Caco-2 (cell line): ENCODE results near the gene ANXA3. TPM values are rescaled to one million over a fixed set of nuclear protein-coding genes. Genes with fewer than 3 reads are reported as not detected.
A peak's percentile ranks its signal among the peaks of the same experiment; 100 is the strongest.
"Not testable (repeated sequence)": the region's sequence is repeated elsewhere in the genome, so short reads cannot be mapped to it uniquely, and the experiment has no call there.

Experiments used
- BruUV-seq: library from RNA; stranded (reverse); fragments of 400-500 nt; replicated peaks from 2 replicates; lab custom pipeline; 2021; lab: Mats Ljungman, UMichigan
- CTCF ChIA-PET: fragments of 300-600 bp; sonication (Branson Sonifier 250); formaldehyde crosslinking; loops from one replicate; lab custom pipeline; 2022; ENCODE audit warnings: antibody characterized with exemption; lab: Charles Lee
- POLR2A ChIA-PET: fragments of 300-600 bp; sonication (Branson Sonifier 250); formaldehyde crosslinking; loops from one replicate; lab custom pipeline; 2022; ENCODE audit warnings: antibody characterized with exemption; lab: Charles Lee
- DNase-seq, 2 experiments: peaks; one replicate each; pipeline versions ENCODE4 v3.0.0 to v3.0.0-alpha.2; 2020 to 2022
- H3K27me3 ChIP-seq: replicated peaks from 2 replicates; pipeline ENCODE4 v1.6.0; 2011; ENCODE audit warnings: low read length; ENCODE audit not compliant: control insufficient read depth, insufficient read depth
- H3K36me3 ChIP-seq: 2 replicates; pipeline ENCODE4 v1.5.1; 2011; ENCODE audit warnings: low read length; ENCODE audit not compliant: control insufficient read depth, insufficient read depth
- H3K4me1 ChIP-seq: fragments of 250-450 bp; sonication (Bioruptor Pico); 2 replicates; pipeline ENCODE4 v1.5.1; 2020; ENCODE audit warnings: mild to moderate bottlenecking
- H3K4me3 ChIP-seq: 2 replicates; pipeline ENCODE4 v1.5.1; 2011; ENCODE audit warnings: low read depth, mild to moderate bottlenecking, control low read depth, low read length
- H3K9me3 ChIP-seq: fragments of 250-450 bp; sonication (Bioruptor Pico); 2 replicates; pipeline ENCODE4 v1.5.1; 2020; ENCODE audit warnings: mild to moderate bottlenecking, moderate library complexity
- H3K27ac Mint-ChIP-seq: one replicate; pipeline ENCODE4 v1.8.0; 2022; ENCODE audit warnings: mixed read lengths; ENCODE audit not compliant: unreplicated experiment
- H3K27me3 Mint-ChIP-seq: one replicate; pipeline ENCODE4 v1.8.0; 2022; ENCODE audit warnings: mixed read lengths; ENCODE audit not compliant: insufficient read depth, unreplicated experiment
- H3K36me3 Mint-ChIP-seq: one replicate; pipeline ENCODE4 v1.8.0; 2022; ENCODE audit warnings: mild to moderate bottlenecking, mixed read lengths; ENCODE audit not compliant: insufficient read depth, unreplicated experiment
- H3K4me1 Mint-ChIP-seq: one replicate; pipeline ENCODE4 v1.8.0; 2022; ENCODE audit warnings: low read depth, mixed read lengths; ENCODE audit not compliant: unreplicated experiment
- H3K4me3 Mint-ChIP-seq: one replicate; pipeline ENCODE4 v1.8.0; 2022; ENCODE audit warnings: mild to moderate bottlenecking, moderate library complexity, mixed read lengths; ENCODE audit not compliant: unreplicated experiment
- H3K9me3 Mint-ChIP-seq: one replicate; pipeline ENCODE4 v1.8.0; 2022; ENCODE audit warnings: mixed read lengths; ENCODE audit not compliant: unreplicated experiment
- intact Hi-C: fragments of 100-400 bp; cut with micrococcal nuclease; formaldehyde crosslinking; loops from one replicate; pipeline ENCODE4 v1.10.0; 2022; ENCODE audit not compliant: unreplicated experiment
- total RNA-seq: library from RNA; stranded (reverse); gene quantifications from 2 replicates; pipeline ENCODE4 v1.2.3, GENCODE V29; 2022
- TF ChIP-seq, protein P1 (sequence below), 2 experiments: fragments of 200-600 bp in 1 of 2; IDR thresholded peaks; 1 replicate in 1 of 2; 2 replicates in 1 of 2; pipeline versions ENCODE4 v1.5.1 to v1.8.0; 2011 to 2022; ENCODE audit warnings: antibody characterized with exemption in 1 of 2, control low read depth in 1 of 2, inconsistent platforms in 1 of 2, low read depth in 1 of 2, low read length in 1 of 2, mild to moderate bottlenecking in 1 of 2, moderate library complexity in 1 of 2; ENCODE audit not compliant: insufficient read depth in 1 of 2, severe bottlenecking in 1 of 2, unreplicated experiment in 1 of 2

The ANXA3 gene
- total RNA-seq, 1 experiment from 2014 or later: 361 TPM

DNA sequence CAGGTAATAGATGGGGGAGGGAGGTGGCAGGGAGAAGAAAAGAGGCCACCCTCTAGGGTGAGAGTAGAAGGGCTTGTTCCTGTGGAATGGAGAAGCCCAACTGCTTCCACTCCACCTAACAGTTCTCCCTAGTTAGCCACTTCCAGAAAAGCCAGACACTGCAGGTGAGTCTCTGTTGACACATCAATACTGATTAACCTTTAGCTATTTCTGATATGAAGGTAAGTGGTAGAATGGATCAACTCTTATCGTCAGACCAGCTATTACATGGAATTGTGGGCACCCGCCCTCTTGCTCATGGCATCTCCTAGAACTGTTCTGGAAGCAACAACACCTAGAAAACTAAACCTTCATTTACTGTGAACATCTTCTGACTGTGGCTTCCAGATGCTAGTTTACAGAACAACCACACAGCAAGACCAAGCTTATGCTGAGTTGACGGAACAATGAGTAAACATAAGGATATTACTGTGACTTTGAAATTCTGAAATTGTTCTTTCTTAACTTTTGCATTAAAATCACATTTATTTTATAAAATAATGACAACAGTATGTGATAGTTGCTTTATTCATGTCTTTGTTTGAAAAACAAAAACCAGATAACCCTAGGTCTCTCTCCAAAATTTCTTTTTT, 44.7 kb downstream of the ANXA3 start:
- Histone ChIP-seq H3K9me3 (no peaks in the 10 kb centered on the region), H3K4me3 (no peak overlapping the region), H3K27me3 (no peaks in the 10 kb centered on the region), H3K4me1 (peaks cover 18% of the 10 kb centered on the region), H3K36me3 (peaks cover 2% of the 10 kb centered on the region; the same call in 1 of the 2 replicates)
- DNase-seq: no peak
- no TSS peak for BruUV-seq
- TF ChIP-seq, protein P1, sequence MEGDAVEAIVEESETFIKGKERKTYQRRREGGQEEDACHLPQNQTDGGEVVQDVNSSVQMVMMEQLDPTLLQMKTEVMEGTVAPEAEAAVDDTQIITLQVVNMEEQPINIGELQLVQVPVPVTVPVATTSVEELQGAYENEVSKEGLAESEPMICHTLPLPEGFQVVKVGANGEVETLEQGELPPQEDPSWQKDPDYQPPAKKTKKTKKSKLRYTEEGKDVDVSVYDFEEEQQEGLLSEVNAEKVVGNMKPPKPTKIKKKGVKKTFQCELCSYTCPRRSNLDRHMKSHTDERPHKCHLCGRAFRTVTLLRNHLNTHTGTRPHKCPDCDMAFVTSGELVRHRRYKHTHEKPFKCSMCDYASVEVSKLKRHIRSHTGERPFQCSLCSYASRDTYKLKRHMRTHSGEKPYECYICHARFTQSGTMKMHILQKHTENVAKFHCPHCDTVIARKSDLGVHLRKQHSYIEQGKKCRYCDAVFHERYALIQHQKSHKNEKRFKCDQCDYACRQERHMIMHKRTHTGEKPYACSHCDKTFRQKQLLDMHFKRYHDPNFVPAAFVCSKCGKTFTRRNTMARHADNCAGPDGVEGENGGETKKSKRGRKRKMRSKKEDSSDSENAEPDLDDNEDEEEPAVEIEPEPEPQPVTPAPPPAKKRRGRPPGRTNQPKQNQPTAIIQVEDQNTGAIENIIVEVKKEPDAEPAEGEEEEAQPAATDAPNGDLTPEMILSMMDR (IDR thresholded peaks at IDR 0.05; ENCODE audit: insufficient read depth in 1 of 2, low read depth in 1 of 2, low read length in 1 of 2, severe bottlenecking in 1 of 2, unreplicated experiment in 1 of 2): no peak
- Mint-ChIP-seq H3K4me1 (peaks cover 17% of the 10 kb centered on the region), H3K4me3 (no peak overlapping the region), H3K27ac (peak overlapping the region; percentile 48), H3K27me3 (no peaks in the 10 kb centered on the region), H3K9me3 (peaks cover 5% of the 10 kb centered on the region), H3K36me3 (peaks cover 96% of the 10 kb centered on the region)
- ChIA-PET POLR2A (no interaction called here), CTCF (interaction anchor here (0.6 kb wide), 1 partner anchor 19 kb away, joined by 4 read pairs; no protein-coding TSS in a partner anchor)
- intact Hi-C loops: no loop called here

DNA sequence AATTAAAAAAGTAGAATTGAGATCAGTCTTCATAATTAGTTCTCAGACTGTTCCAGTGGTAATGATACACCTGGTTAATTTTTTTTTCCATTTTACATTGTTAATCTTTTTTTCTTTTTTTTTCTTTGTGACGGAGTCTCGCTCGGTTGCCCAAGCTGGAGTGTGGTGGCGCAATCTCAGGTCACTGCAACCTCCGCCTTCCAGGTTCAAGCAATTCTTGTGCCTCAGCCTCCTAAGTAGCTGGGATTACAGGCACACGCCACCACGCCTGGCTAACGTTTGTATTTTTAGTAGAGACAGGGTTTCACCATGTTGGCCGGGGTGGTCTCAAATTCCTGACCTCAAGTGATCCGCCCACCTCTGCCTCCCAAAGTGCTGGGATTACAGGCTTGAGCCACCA, 46.9 kb downstream of the ANXA3 start:
- POLR2A ChIA-PET, H3K4me3 Mint-ChIP-seq, intact Hi-C loops, DNase-seq, H3K36me3 ChIP-seq, H3K9me3 Mint-ChIP-seq, H3K27me3 ChIP-seq, H3K27ac Mint-ChIP-seq, H3K9me3 ChIP-seq, CTCF ChIA-PET, H3K27me3 Mint-ChIP-seq, BruUV-seq, H3K4me3 ChIP-seq: not testable (repeated sequence)
- H3K4me1 ChIP-seq: peaks cover 18% of the 10 kb centered on the region
- H3K36me3 Mint-ChIP-seq: peaks cover 90% of the 10 kb centered on the region
- peaks cover 10% of the 10 kb centered on the region for H3K4me1 Mint-ChIP-seq

DNA sequence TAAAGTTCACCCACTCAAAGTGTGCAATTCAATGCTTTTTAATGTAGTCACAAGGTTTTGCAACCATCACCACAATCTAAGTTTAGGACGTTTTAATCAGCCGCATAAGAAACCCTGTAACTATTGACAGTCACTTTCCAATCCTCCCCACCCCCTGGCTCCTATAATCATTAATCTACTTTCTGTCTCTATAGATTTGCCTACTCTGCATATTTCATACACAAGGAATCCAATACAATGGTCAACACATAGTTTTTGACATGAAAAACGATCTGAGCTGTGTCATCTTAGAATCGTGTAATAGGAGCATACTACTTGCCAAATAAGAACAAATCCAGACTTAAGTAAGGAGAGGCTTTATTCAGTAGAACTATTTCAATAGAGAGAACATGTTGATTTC, 47.6 kb downstream of the ANXA3 start:
- no peaks in the 10 kb centered on the region for H3K9me3 ChIP-seq

More for the DNA sequence above, 47.6 kb downstream of the ANXA3 start:
- H3K9me3 Mint-ChIP-seq: no peaks in the 10 kb centered on the region
- H3K27ac Mint-ChIP-seq: no peak overlapping the region
- Histone ChIP-seq H3K4me3 (no peak overlapping the region), H3K36me3 (peaks cover 2% of the 10 kb centered on the region), H3K27me3 (no peaks in the 10 kb centered on the region), H3K4me1 (peaks cover 16% of the 10 kb centered on the region)
- BruUV-seq: no TSS peak
- no peak overlapping the region for H3K4me3 Mint-ChIP-seq
- POLR2A ChIA-PET: no interaction called here
- H3K4me1 Mint-ChIP-seq: peaks cover 10% of the 10 kb centered on the region
- no peaks in the 10 kb centered on the region for H3K27me3 Mint-ChIP-seq
- CTCF ChIA-PET: no interaction called here
- DNase-seq: no peak
- TF ChIP-seq, protein P1 (IDR thresholded peaks at IDR 0.05; ENCODE audit: insufficient read depth in 1 of 2, low read depth in 1 of 2, low read length in 1 of 2, severe bottlenecking in 1 of 2, unreplicated experiment in 1 of 2): no peak
- peaks cover 92% of the 10 kb centered on the region for H3K36me3 Mint-ChIP-seq
- intact Hi-C loops: no loop called here
